H1 (cell line): ENCODE measurements around the gene WDR7. TPM values are rescaled to one million over a fixed set of nuclear protein-coding genes. Genes with fewer than 3 reads are reported as not detected.

ENCODE experiments used
- CTCF ChIA-PET: fragments of 300-600 bp; sonication (Branson Sonifier 250); formaldehyde crosslinking; loops from one replicate; lab custom pipeline; 2021; ENCODE audit not compliant: partially characterized antibody; lab: Charles Lee
- POLR2A ChIA-PET: fragments of 300-600 bp; sonication (Branson Sonifier 250); formaldehyde crosslinking; loops from one replicate; lab custom pipeline; 2021; ENCODE audit warnings: inconsistent platforms; ENCODE audit not compliant: partially characterized antibody; lab: Charles Lee
- DNase-seq, 2 experiments: peaks; one replicate each; pipeline versions ENCODE4 v3.0.0 to v3.0.0-alpha.2; 2010 to 2022; ENCODE audit warnings: low spot score in 2 of 2, low read depth in 1 of 2, mixed read lengths in 1 of 2
- FAIRE-seq: peaks from 2 replicates; lab custom pipeline; 2011; peaks lifted over from hg19 to GRCh38; lab: Jason Lieb, UNC
- H2AFZ ChIP-seq: 2 replicates; pipeline ENCODE4 v1.8.1; 2012; ENCODE audit warnings: low read length, inconsistent platforms
- H2AK5ac ChIP-seq: 2 replicates; pipeline ENCODE4 v1.6.1; 2013; ENCODE audit warnings: low read depth, low read length
- H2BK120ac ChIP-seq: replicated peaks from 2 replicates; pipeline ENCODE3; 2013; ENCODE audit warnings: low read depth, low read length, inconsistent platforms
- H2BK12ac ChIP-seq: 2 replicates; pipeline ENCODE4 v1.6.1; 2013; ENCODE audit warnings: low read depth, low read length
- H2BK15ac ChIP-seq: 2 replicates; pipeline ENCODE4 v1.6.1; 2013; ENCODE audit warnings: low read length
- H2BK20ac ChIP-seq: 2 replicates; pipeline ENCODE4 v1.6.1; 2013; ENCODE audit warnings: low read length
- H2BK5ac ChIP-seq: 2 replicates; pipeline ENCODE4 v1.6.1; 2013; ENCODE audit warnings: low read depth, low read length
- H3K14ac ChIP-seq: 2 replicates; pipeline ENCODE4 v1.6.1; 2013; ENCODE audit warnings: inconsistent platforms; ENCODE audit not compliant: insufficient read length
- H3K18ac ChIP-seq: 2 replicates; pipeline ENCODE4 v1.6.1; 2013; ENCODE audit warnings: low read length; ENCODE audit errors: extremely low read depth
- H3K23ac ChIP-seq: 2 replicates; pipeline ENCODE4 v1.6.1; 2013; ENCODE audit warnings: inconsistent platforms; ENCODE audit not compliant: insufficient read length
- H3K23me2 ChIP-seq: 2 replicates; pipeline ENCODE4 v1.6.1; 2013; ENCODE audit warnings: low read depth, low read length
- H3K27ac ChIP-seq: 2 replicates; pipeline ENCODE4 v1.6.1; 2011; ENCODE audit warnings: low read depth, low read length, inconsistent platforms
- H3K27me3 ChIP-seq, 4 experiments: replicated peaks in 1 of 4; 1 replicate in 1 of 4; 2 replicates in 3 of 4; pipeline versions ENCODE4 v1.6.1 to v1.8.1; 2011 to 2013; ENCODE audit warnings: low read length in 3 of 4, mild to moderate bottlenecking in 3 of 4, inconsistent platforms in 2 of 4, mixed read lengths in 2 of 4, moderate library complexity in 1 of 4; ENCODE audit not compliant: control insufficient read depth in 3 of 4, insufficient read depth in 3 of 4; ENCODE audit errors: extremely low read depth in 1 of 4
- H3K36me3 ChIP-seq, 4 experiments: 2 replicates each; pipeline versions ENCODE4 v1.6.1 to v1.8.1; 2011 to 2013; ENCODE audit warnings: mild to moderate bottlenecking in 4 of 4, low read length in 3 of 4, moderate library complexity in 2 of 4, control low read depth in 1 of 4, inconsistent platforms in 1 of 4; ENCODE audit not compliant: insufficient read depth in 4 of 4, control insufficient read depth in 2 of 4
- H3K4ac ChIP-seq: replicated peaks from 2 replicates; pipeline ENCODE3; 2013; ENCODE audit warnings: low read length, low read depth, mixed read lengths, inconsistent platforms; ENCODE audit not compliant: insufficient read length
- H3K4me1 ChIP-seq, 4 experiments: replicated peaks in 1 of 4; 1 replicate in 1 of 4; 2 replicates in 3 of 4; pipeline versions ENCODE4 v1.6.1 to v1.8.1; 2011 to 2013; ENCODE audit warnings: low read length in 3 of 4, inconsistent platforms in 2 of 4, mixed read lengths in 1 of 4; ENCODE audit not compliant: insufficient read depth in 4 of 4, control insufficient read depth in 3 of 4
- H3K4me2 ChIP-seq, 2 experiments: 2 replicates each; pipeline versions ENCODE4 v1.6.1 to v1.8.1; 2011 to 2013; ENCODE audit warnings: low read depth in 2 of 2, low read length in 2 of 2, control low read depth in 1 of 2, inconsistent platforms in 1 of 2, mild to moderate bottlenecking in 1 of 2; ENCODE audit not compliant: insufficient read depth in 1 of 2
- H3K4me3 ChIP-seq, 4 experiments: fragments of 200-600, 300-600 bp in 1 of 4; sonication (generic), shearing (Covaris generic), sonication (Bioruptor Twin) in 1 of 4; 2 replicates each; pipeline versions ENCODE4 v1.5.1 to v1.8.1; 2011 to 2016; ENCODE audit warnings: low read length in 4 of 4, low read depth in 3 of 4, control low read depth in 2 of 4, inconsistent platforms in 2 of 4, mild to moderate bottlenecking in 2 of 4, mixed read lengths in 1 of 4, moderate library complexity in 1 of 4; ENCODE audit not compliant: insufficient read depth in 2 of 4; ENCODE audit errors: extremely low read depth in 1 of 4
- H3K56ac ChIP-seq: replicated peaks from 2 replicates; pipeline ENCODE3; 2013; ENCODE audit warnings: low read depth, mild to moderate bottlenecking, mixed read lengths, low read length, inconsistent platforms; ENCODE audit not compliant: insufficient read length
- H3K79me1 ChIP-seq: 2 replicates; pipeline ENCODE4 v1.6.1; 2013; ENCODE audit warnings: low read depth, low read length, control low read depth
- H3K79me2 ChIP-seq, 2 experiments: 2 replicates each; pipeline versions ENCODE4 v1.6.1 to v1.8.1; 2012 to 2013; ENCODE audit warnings: low read length in 2 of 2, mild to moderate bottlenecking in 2 of 2, inconsistent platforms in 1 of 2; ENCODE audit not compliant: insufficient read depth in 2 of 2, control insufficient read depth in 1 of 2
- H3K9ac ChIP-seq, 4 experiments: replicated peaks in 1 of 4; 1 replicate in 1 of 4; 2 replicates in 3 of 4; pipeline versions ENCODE4 v1.6.1 to v1.8.1; 2011 to 2013; ENCODE audit warnings: low read depth in 3 of 4, low read length in 3 of 4, control low read depth in 2 of 4, mild to moderate bottlenecking in 2 of 4, moderate library complexity in 2 of 4, inconsistent platforms in 1 of 4; ENCODE audit errors: extremely low read depth in 1 of 4
- H3K9me3 ChIP-seq, 2 experiments: 2 replicates each; pipeline versions ENCODE4 v1.6.1 to v1.8.1; 2012 to 2013; ENCODE audit warnings: mild to moderate bottlenecking in 2 of 2, moderate library complexity in 2 of 2, control low read depth in 1 of 2, inconsistent platforms in 1 of 2, low read depth in 1 of 2, low read length in 1 of 2, mixed read lengths in 1 of 2; ENCODE audit not compliant: insufficient read depth in 2 of 2
- H4K20me1 ChIP-seq, 2 experiments: replicated peaks in 1 of 2; 2 replicates each; pipeline versions ENCODE3 to v1.8.1; 2011 to 2013; ENCODE audit warnings: inconsistent platforms in 2 of 2, low read length in 2 of 2, mild to moderate bottlenecking in 1 of 2; ENCODE audit not compliant: insufficient read depth in 2 of 2, control insufficient read depth in 1 of 2
- H4K5ac ChIP-seq: 2 replicates; pipeline ENCODE4 v1.6.1; 2013; ENCODE audit warnings: low read length, low read depth, mixed read lengths, inconsistent platforms; ENCODE audit not compliant: insufficient read length
- H4K8ac ChIP-seq: 2 replicates; pipeline ENCODE4 v1.8.0; 2013; ENCODE audit warnings: mild to moderate bottlenecking, moderate library complexity, low read length, inconsistent platforms; ENCODE audit not compliant: insufficient read depth; ENCODE audit errors: extremely low read depth
- H4K91ac ChIP-seq: replicated peaks from 2 replicates; pipeline ENCODE3; 2013; ENCODE audit warnings: low read length, mixed read lengths, inconsistent platforms; ENCODE audit not compliant: insufficient read length
- EGR1 ChIP-seq: IDR thresholded peaks from 2 replicates; pipeline ENCODE4 v1.6.1; 2011; ENCODE audit warnings: low read depth, low read length, borderline replicate concordance
- KDM4A ChIP-seq: IDR thresholded peaks from one replicate; pipeline ENCODE4 v1.7.1; 2012; ENCODE audit warnings: low read depth, mild to moderate bottlenecking, moderate library complexity, low read length, inconsistent platforms; ENCODE audit not compliant: severe bottlenecking
- KDM5A ChIP-seq: fragments of 200-600 bp; IDR thresholded peaks from 2 replicates; pipeline ENCODE4 v1.7.1; 2012; ENCODE audit warnings: mild to moderate bottlenecking, low read length, inconsistent platforms, mixed read lengths
- POLR2AphosphoS5 ChIP-seq: IDR thresholded peaks from 2 replicates; pipeline ENCODE4 v1.6.1; 2011; ENCODE audit warnings: low read depth, low read length
- RAD21 ChIP-seq, 2 experiments: IDR thresholded peaks in 1 of 2; conservative IDR thresholded peaks in 1 of 2; 2 replicates each; pipeline ENCODE4 v1.6.1; 2011; ENCODE audit warnings: low read depth in 2 of 2, low read length in 2 of 2, improper control_type of control experiment in 1 of 2, inconsistent platforms in 1 of 2, mild to moderate bottlenecking in 1 of 2, moderate library complexity in 1 of 2
- RFX5 ChIP-seq: IDR thresholded peaks from 2 replicates; pipeline ENCODE4 v1.6.1; 2011; ENCODE audit warnings: low read depth, low read length, improper control_type of control experiment, borderline replicate concordance
- SIN3A ChIP-seq, 2 experiments: IDR thresholded peaks in 1 of 2; conservative IDR thresholded peaks in 1 of 2; 2 replicates each; pipeline ENCODE4 v1.6.1; 2011 to 2012; ENCODE audit warnings: low read length in 2 of 2, improper control_type of control experiment in 1 of 2, low read depth in 1 of 2, mild to moderate bottlenecking in 1 of 2
- SRF ChIP-seq: IDR thresholded peaks from 2 replicates; pipeline ENCODE4 v1.6.1; 2011; ENCODE audit warnings: mild to moderate bottlenecking, low read depth, low read length, moderate library complexity
- TBP ChIP-seq: IDR thresholded peaks from 2 replicates; pipeline ENCODE4 v1.6.1; 2011; ENCODE audit warnings: low read depth, low read length, improper control_type of control experiment
- WGBS, 2 experiments: shearing (Covaris generic) in 1 of 2; methylation state at CpG; one replicate each; pipeline versions ENCODE4 v1.1.6 to v1.1.7; 2013 to 2015; ENCODE audit warnings: low lambda C conversion rate in 2 of 2, mixed read lengths in 2 of 2, inconsistent platforms in 1 of 2, low coverage in 1 of 2, missing lambda C conversion rate in 1 of 2; ENCODE audit not compliant: insufficient replicate concordance in 2 of 2, insufficient coverage in 1 of 2, insufficient read length in 1 of 2; ENCODE audit errors: extremely low coverage in 1 of 2, missing lambda C conversion rate in 1 of 2; 5-methylcytosine and 5-hydroxymethylcytosine counted together
- polyA plus RNA-seq, 7 experiments: library from polyadenylated mRNA; depleted of rRNA in 3 of 7; stranded (reverse) in 5 of 7; unstranded in 2 of 7; fragments of >200 nt in 5 of 7; fragments of 200-250 nt in 2 of 7; gene quantifications; 1 replicate in 5 of 7; 2 replicates in 1 of 7; 4 replicates in 1 of 7; pipeline versions ENCODE4 v1.2.1 to v1.2.3, GENCODE V29; 2011 to 2013; ENCODE audit warnings: missing spikeins in 2 of 7, mixed read lengths in 2 of 7
- total RNA-seq: library from RNA; stranded (reverse); fragmentation: NEBNext Ultra II Directional; extraction: Animal tissue kit (Norgen Biotek cat#: 25700); gene quantifications from 2 replicates; pipeline ENCODE4 v1.2.1, GENCODE V29; 2021
- TF ChIP-seq, protein P1 (sequence below): IDR thresholded peaks from 2 replicates; pipeline ENCODE4 v1.6.1; 2011; ENCODE audit warnings: low read length, improper control_type of control experiment

Gene WDR7
- total and polyA plus RNA-seq, 2 of the 8 experiments (the other 6 are each of a cell fraction or from before 2014, with no cell fraction given): 5.5 to 15.2 TPM

DNA sequence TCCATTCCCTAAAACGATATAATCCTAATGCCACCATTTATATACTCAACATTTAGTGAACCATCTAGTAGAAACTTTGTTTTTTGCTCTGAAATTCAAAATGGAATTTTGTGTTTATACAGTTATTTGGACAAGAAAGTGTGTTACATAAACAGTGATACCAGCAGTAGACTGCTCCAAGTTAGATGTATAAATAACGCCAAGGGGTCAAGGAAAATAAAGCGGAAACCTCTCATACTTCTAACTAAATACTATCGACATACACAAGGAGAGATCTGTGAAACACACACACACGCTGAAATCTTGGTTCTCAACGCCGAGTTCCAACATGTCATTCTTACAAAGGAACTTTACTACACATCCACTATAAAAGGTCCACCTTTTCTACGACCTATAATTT lies 14.0 kb upstream of the WDR7 start:
- no peak overlapping the region for H2BK12ac ChIP-seq
- no peak overlapping the region for H2BK15ac ChIP-seq
- no peaks in the 10 kb centered on the region; a peak in 1 of 7 replicates for H3K4me1 ChIP-seq
- no peak overlapping the region for H4K91ac ChIP-seq
- H3K4ac ChIP-seq: no peak overlapping the region
- H3K9me3 ChIP-seq: no peaks in the 10 kb centered on the region
- no peak overlapping the region for H3K23ac ChIP-seq
- H2BK5ac ChIP-seq: no peak overlapping the region
- no peak overlapping the region for H3K18ac ChIP-seq
- peaks cover 0 to 5% (median 0%) of the 10 kb centered on the region in 4 experiments; a peak in 1 of 8 replicates for H3K36me3 ChIP-seq
- 55% methylated on average over 8 of the region's 8 CpGs; no CpG with 5 or more reads in 1 of the 2 experiments for WGBS, 2 experiments
- peak overlapping the region; percentile 85 to 94 for H3K4me2 ChIP-seq
- no peak overlapping the region for H2AFZ ChIP-seq
- DNase-seq: no peak
- H3K56ac ChIP-seq: no peak overlapping the region
- 0 out of 7 replicates have a peak, but pooled peaks cover 0 to 2% (median 0%) of the 10 kb centered on the region in 4 experiments for H3K27me3 ChIP-seq
- no peak overlapping the region for H4K8ac ChIP-seq
- H2BK20ac ChIP-seq: no peak overlapping the region
- no peak overlapping the region for H4K5ac ChIP-seq
- CTCF ChIA-PET: no interaction called here
- H3K4me3 ChIP-seq: peak overlapping the region; percentile 87 to 97 (median 92); a peak in 7 of 8 replicates
- peaks cover 6% of the 10 kb centered on the region for H3K23me2 ChIP-seq
- no peak overlapping the region for H2BK120ac ChIP-seq
- H4K20me1 ChIP-seq: peaks cover 3 to 10% of the 10 kb centered on the region in 2 experiments
- H2AK5ac ChIP-seq: no peak overlapping the region
- peaks cover 2% of the 10 kb centered on the region for H3K79me1 ChIP-seq
- no peak for TF ChIP-seq KDM5A
- no peak for TF ChIP-seq SIN3A (conservative IDR thresholded peaks at IDR 0.05 in 1 of 2, IDR thresholded peaks at IDR 0.05 in 1 of 2; ENCODE audit: low read depth in 1 of 2, low read length in 2 of 2)
- TF ChIP-seq KDM4A: no peak
- no peak for TF ChIP-seq RAD21 (IDR thresholded peaks at IDR 0.05 in 1 of 2, conservative IDR thresholded peaks at IDR 0.05 in 1 of 2; ENCODE audit: low read depth in 2 of 2, low read length in 2 of 2)
- TF ChIP-seq, protein P1, sequence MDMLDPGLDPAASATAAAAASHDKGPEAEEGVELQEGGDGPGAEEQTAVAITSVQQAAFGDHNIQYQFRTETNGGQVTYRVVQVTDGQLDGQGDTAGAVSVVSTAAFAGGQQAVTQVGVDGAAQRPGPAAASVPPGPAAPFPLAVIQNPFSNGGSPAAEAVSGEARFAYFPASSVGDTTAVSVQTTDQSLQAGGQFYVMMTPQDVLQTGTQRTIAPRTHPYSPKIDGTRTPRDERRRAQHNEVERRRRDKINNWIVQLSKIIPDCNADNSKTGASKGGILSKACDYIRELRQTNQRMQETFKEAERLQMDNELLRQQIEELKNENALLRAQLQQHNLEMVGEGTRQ: no peak
- TF ChIP-seq POLR2AphosphoS5: no peak
- no peak for TF ChIP-seq TBP
- no peak for TF ChIP-seq SRF
- TF ChIP-seq RFX5: no peak
- TF ChIP-seq EGR1: no peak
- H3K79me2 ChIP-seq: peaks cover 22 to 61% of the 10 kb centered on the region in 2 experiments
- no peak overlapping the region for H3K14ac ChIP-seq
- POLR2A ChIA-PET: interaction anchor here (1.0 to 3.8 kb wide), 4 partner anchors 13 to 69 kb away, joined by 3 to 23 read pairs (median 4); partner anchors contain the start of gene WDR7
- H3K9ac ChIP-seq: peak overlapping the region in 3 of 4 experiments; percentile 1 to 97 (median 58); a peak in 2 of 7 replicates
- FAIRE-seq: no peak
- H3K27ac ChIP-seq: no peak overlapping the region
